ENCODE results near the gene WIPF2.
A peak's percentile ranks its signal among the peaks of the same experiment; 100 is the strongest.

WIPF2 gene

GRCh38 chr17:40329839-40330794 is 111.0 kb downstream of the WIPF2 start:
- peak in 1 of 2 experiments; percentile 43 for DNase-seq

GRCh38 chr17:40330850-40331470 is 111.9 kb downstream of the WIPF2 start:
- no peak for DNase-seq

DNA sequence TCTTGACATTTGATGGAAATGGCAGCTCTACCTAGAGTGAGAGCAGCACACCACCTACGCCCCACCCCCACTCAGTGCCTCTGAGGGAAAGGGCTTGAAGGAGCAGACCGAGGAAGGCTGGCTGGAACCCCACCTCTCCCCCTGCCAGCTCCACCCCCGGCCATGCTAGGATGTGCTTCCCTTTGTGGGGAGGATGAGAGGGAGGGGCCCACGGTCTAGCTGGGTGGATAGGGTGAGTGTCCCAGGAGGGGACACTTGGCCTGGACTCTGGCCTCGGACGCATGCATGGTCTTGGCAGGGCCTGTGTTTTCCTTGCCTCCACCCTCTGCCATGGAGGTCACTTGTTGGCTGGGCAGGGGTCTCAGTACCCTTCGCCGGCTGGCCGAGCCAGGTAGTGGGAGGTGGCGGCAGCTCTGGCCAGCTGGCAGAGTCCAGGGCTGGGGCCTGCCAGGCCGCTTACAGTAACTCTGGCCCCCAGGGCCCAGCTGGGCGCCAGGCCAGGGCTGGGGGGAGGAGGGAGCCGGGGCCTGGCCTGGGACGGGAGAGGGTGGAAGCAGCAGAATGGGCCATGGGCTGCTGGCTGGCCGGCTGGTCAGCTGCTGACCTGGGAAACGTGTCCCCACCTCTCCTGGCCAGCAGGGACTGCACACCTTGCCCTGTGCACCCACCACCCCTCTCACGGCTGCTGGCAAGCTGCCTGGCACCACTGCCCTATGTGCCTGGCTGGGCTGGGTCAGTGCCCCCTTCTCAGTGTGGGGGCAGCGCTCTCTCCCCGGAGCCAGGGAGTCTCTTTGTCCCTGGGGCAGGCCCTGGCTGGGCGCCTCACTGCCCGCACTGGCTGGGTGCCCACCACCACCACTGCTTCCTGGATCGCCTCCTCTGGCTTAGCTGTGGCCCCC is 112.9 kb downstream of the WIPF2 start:
- no peak for DNase-seq
